GM12878 (cell line): Measurements from ENCODE around the gene MGLL. TPM values are rescaled to one million over a fixed set of nuclear protein-coding genes. Genes with fewer than 3 reads are reported as not detected.

ENCODE experiments used
- ATAC-seq: fragments of 200-7000 bp; cut with Tn5 transposase; 3 replicates; pipeline ENCODE4 v1.9.1; 2020; ENCODE audit warnings: mild to moderate bottlenecking, moderate library complexity
- BruUV-seq: library from RNA; stranded (reverse); fragments of 400-500 nt; replicated peaks from 2 replicates; lab custom pipeline; 2021; lab: Mats Ljungman, UMichigan
- CTCF ChIA-PET: fragments of 300-600 bp; sonication (Branson Sonifier 250); formaldehyde crosslinking; extraction: SDS; loops from one replicate; lab custom pipeline; 2021; ENCODE audit warnings: inconsistent platforms; lab: Yijun Ruan, JAX
- POLR2A ChIA-PET: fragments of 350-600 bp; formaldehyde crosslinking; extraction: SDS; loops from one replicate; lab custom pipeline; 2021; ENCODE audit warnings: inconsistent platforms; lab: Charles Lee
- RAD21 ChIA-PET: fragments of 300-600 bp; sonication (Branson Sonifier 250); formaldehyde crosslinking; loops from one replicate; lab custom pipeline; 2023; ENCODE audit warnings: antibody characterized with exemption; ENCODE audit not compliant: unreplicated experiment; lab: Charles Lee
- SMC1A ChIA-PET: fragments of 300-600 bp; sonication (Branson Sonifier 250); formaldehyde crosslinking; loops from one replicate; lab custom pipeline; 2023; ENCODE audit not compliant: unreplicated experiment, uncharacterized antibody; lab: Charles Lee
- DNase-seq: peaks from one replicate; pipeline ENCODE4 v3.0.0-alpha.2; 2011; ENCODE audit warnings: low read depth, low spot score
- FAIRE-seq: peaks from 3 replicates; lab custom pipeline; 2011; peaks lifted over from hg19 to GRCh38; lab: Jason Lieb, UNC
- H2AFZ ChIP-seq: 2 replicates; pipeline ENCODE4 v1.6.0; 2011; ENCODE audit warnings: low read depth, low read length, control low read depth; ENCODE audit not compliant: control insufficient read depth
- H3K27ac ChIP-seq: 2 replicates; pipeline ENCODE4 v1.5.1; 2011; ENCODE audit warnings: control low read depth; ENCODE audit not compliant: control insufficient read depth, insufficient read depth
- H3K27me3 ChIP-seq, 2 experiments: replicated peaks in 1 of 2; 2 replicates each; pipeline versions ENCODE4 v1.6.0 to v1.6.1; 2011; ENCODE audit warnings: low read length in 1 of 2; ENCODE audit not compliant: control insufficient read depth in 2 of 2, insufficient read depth in 2 of 2
- H3K36me3 ChIP-seq, 2 experiments: 2 replicates each; pipeline ENCODE4 v1.5.1; 2011; ENCODE audit warnings: low read length in 1 of 2; ENCODE audit not compliant: control insufficient read depth in 2 of 2, insufficient read depth in 2 of 2
- H3K4me1 ChIP-seq: 2 replicates; pipeline ENCODE4 v1.6.1; 2011; ENCODE audit warnings: mild to moderate bottlenecking, low read length, moderate library complexity, mixed read lengths; ENCODE audit not compliant: control insufficient read depth, insufficient read depth
- H3K4me2 ChIP-seq: 2 replicates; pipeline ENCODE4 v1.6.0; 2011; ENCODE audit warnings: control low read depth; ENCODE audit not compliant: control insufficient read depth, insufficient read depth
- H3K4me3 ChIP-seq: fragments of 200-600 bp; sonication (generic); 2 replicates; pipeline ENCODE4 v1.5.1; 2016
- H3K79me2 ChIP-seq: 2 replicates; pipeline ENCODE4 v1.6.0; 2011; ENCODE audit warnings: low read length; ENCODE audit not compliant: control insufficient read depth, insufficient read depth
- H3K9ac ChIP-seq: 2 replicates; pipeline ENCODE4 v1.8.0; 2011; ENCODE audit warnings: low read length, control low read depth, mixed read lengths; ENCODE audit not compliant: control insufficient read depth, insufficient read depth
- H3K9me3 ChIP-seq: replicated peaks from 3 replicates; pipeline ENCODE4 v1.5.1; 2011; ENCODE audit warnings: mild to moderate bottlenecking, low read length; ENCODE audit not compliant: control insufficient read depth, insufficient read depth
- H4K20me1 ChIP-seq: 2 replicates; pipeline ENCODE4 v1.6.0; 2011; ENCODE audit not compliant: control insufficient read depth, insufficient read depth
- BACH1 ChIP-seq: fragments of 450-650 bp; IDR thresholded peaks from 2 replicates; pipeline ENCODE4 v1.6.1; 2017; ENCODE audit warnings: mild to moderate bottlenecking, borderline replicate concordance
- BRCA1 ChIP-seq: IDR thresholded peaks from 2 replicates; pipeline ENCODE4 v1.6.1; 2011; ENCODE audit warnings: low read depth, low read length, improper control_type of control experiment
- CBFB ChIP-seq: IDR thresholded peaks from 2 replicates; pipeline ENCODE4 v1.6.1; 2016; ENCODE audit warnings: antibody characterized with exemption, low read depth
- EED ChIP-seq: sonication (generic); IDR thresholded peaks from 2 replicates; pipeline ENCODE4 v1.6.1; 2016; ENCODE audit warnings: antibody characterized with exemption, low read depth
- EGR1 ChIP-seq, 2 experiments: IDR thresholded peaks; 1 replicate in 1 of 2; 2 replicates in 1 of 2; pipeline ENCODE4 v1.6.1; 2011 to 2012; ENCODE audit warnings: low read depth in 2 of 2, low read length in 2 of 2, borderline replicate concordance in 1 of 2, mild to moderate bottlenecking in 1 of 2, moderate library complexity in 1 of 2
- MEF2A ChIP-seq: IDR thresholded peaks from 2 replicates; pipeline ENCODE4 v1.6.1; 2011; ENCODE audit warnings: low read depth, mild to moderate bottlenecking, low read length, moderate library complexity; ENCODE audit not compliant: insufficient read depth
- NR2C2 ChIP-seq: IDR thresholded peaks from 2 replicates; pipeline ENCODE4 v1.6.1; 2011; ENCODE audit warnings: borderline replicate concordance, low read depth; ENCODE audit not compliant: control insufficient read depth, insufficient read length
- POU2F2 ChIP-seq: IDR thresholded peaks from 3 replicates; pipeline ENCODE4 v1.6.1; 2011; ENCODE audit warnings: low read depth, mild to moderate bottlenecking, low read length, borderline replicate concordance
- RFX5 ChIP-seq: IDR thresholded peaks from 2 replicates; pipeline ENCODE4 v1.6.1; 2011; ENCODE audit warnings: low read depth, low read length, improper control_type of control experiment
- TAF1 ChIP-seq: IDR thresholded peaks from 2 replicates; pipeline ENCODE4 v1.6.1; 2011; ENCODE audit warnings: mild to moderate bottlenecking, low read depth, low read length, borderline replicate concordance
- TCF7 ChIP-seq: IDR thresholded peaks from 2 replicates; pipeline ENCODE4 v1.6.1; 2014; ENCODE audit warnings: antibody characterized with exemption, borderline replicate concordance
- USF2 ChIP-seq: IDR thresholded peaks from 2 replicates; pipeline ENCODE4 v1.6.1; 2011; ENCODE audit warnings: low read depth, low read length, improper control_type of control experiment, borderline replicate concordance
- ZZZ3 ChIP-seq: IDR thresholded peaks from 2 replicates; pipeline ENCODE4 v1.6.1; 2011; ENCODE audit warnings: low read depth; ENCODE audit not compliant: control insufficient read depth, insufficient read length
- WGBS: methylation state at CpG from one replicate; pipeline ENCODE4 v1.1.6; 2016; ENCODE audit warnings: low lambda C conversion rate; ENCODE audit not compliant: insufficient replicate concordance, insufficient coverage; ENCODE audit errors: missing lambda C conversion rate; 5-methylcytosine and 5-hydroxymethylcytosine counted together
- in situ Hi-C: fragments of 300-500 bp; cut with MboI; formaldehyde crosslinking; loops from 9 replicates; pipeline ENCODE4 v1.14.3; 2018; ENCODE audit warnings: mixed read lengths
- intact Hi-C: fragments of 100-400 bp; cut with micrococcal nuclease; formaldehyde crosslinking; loops from one replicate; pipeline ENCODE4 v1.14.2; 2022; ENCODE audit not compliant: unreplicated experiment
- polyA plus RNA-seq, 11 experiments: library from polyadenylated mRNA; depleted of rRNA in 4 of 11; unstranded in 6 of 11; stranded (reverse) in 5 of 11; fragments of >200 nt; fragmentation: Nextera tagmentation in 4 of 11; fragmentation: Illumina TruSeq in 1 of 11; extraction: Ambion mirVana in 4 of 11; extraction: Trizol in 1 of 11; gene quantifications; 1 replicate in 1 of 11; 2 replicates in 10 of 11; pipeline versions ENCODE4 v1.2.1 to v1.2.3, GENCODE V29; 2011 to 2016; ENCODE audit warnings: inconsistent platforms in 2 of 11, missing spikeins in 2 of 11, low read depth in 1 of 11
- total RNA-seq, 4 experiments: library from RNA; depleted of rRNA in 3 of 4; stranded (reverse); fragments of >200 nt in 3 of 4; fragmentation: Illumina TruSeq in 1 of 4; extraction: Trizol in 1 of 4; gene quantifications; 2 replicates each; pipeline versions ENCODE4 v1.2.1 to v1.2.3, GENCODE V29; 2013 to 2021
- TF ChIP-seq, protein P1 (sequence below): IDR thresholded peaks from 2 replicates; pipeline ENCODE4 v1.6.1; 2011; ENCODE audit warnings: mild to moderate bottlenecking, low read depth, low read length, moderate library complexity; ENCODE audit not compliant: insufficient replicate concordance
- TF ChIP-seq, protein P2 (sequence below): fragments of 450-650 bp; IDR thresholded peaks from 2 replicates; pipeline ENCODE4 v1.6.1; 2018; ENCODE audit warnings: borderline replicate concordance, mild to moderate bottlenecking; ENCODE audit not compliant: partially characterized antibody
- TF ChIP-seq, protein P3 (sequence below): fragments of 450-650 bp; IDR thresholded peaks from 2 replicates; pipeline ENCODE4 v1.6.1; 2018; ENCODE audit warnings: mild to moderate bottlenecking, low read depth, moderate library complexity; ENCODE audit not compliant: partially characterized antibody
- TF ChIP-seq, protein P4 (sequence below): IDR thresholded peaks from 2 replicates; pipeline ENCODE4 v1.6.1; 2012; ENCODE audit warnings: low read depth, low read length, improper control_type of control experiment

The MGLL gene
- total and polyA plus RNA-seq, 10 of the 15 experiments (the other 5 are each of a cell fraction or from before 2014, with no cell fraction given): 44.9 to 177 (median 72.9) TPM

GRCh38 chr3:127811717-127812116, 10.6 kb downstream of the MGLL start:
- in situ Hi-C loops: no loop called here
- no peaks in the 10 kb centered on the region for H4K20me1 ChIP-seq
- H3K36me3 ChIP-seq: peaks cover 28 to 41% of the 10 kb centered on the region in 2 experiments
- no peak overlapping the region for H3K9ac ChIP-seq
- 77% methylated on average over 3 of the region's 3 CpGs for WGBS
- intact Hi-C loops: no loop called here
- H3K4me1 ChIP-seq: peaks cover 22% of the 10 kb centered on the region
- no peak for ATAC-seq
- H3K4me3 ChIP-seq: no peak overlapping the region
- ChIA-PET RAD21 (interaction anchor here (1.5 to 1.8 kb wide), 4 partner anchors 21 to 50 kb away, joined by 3 to 6 read pairs (median 4); no protein-coding TSS in a partner anchor), POLR2A (interaction anchor here (1.3 to 2.8 kb wide), 3 partner anchors 9 to 61 kb away, joined by 3 to 13 read pairs (median 4); no protein-coding TSS in a partner anchor), CTCF (no interaction called here), SMC1A (interaction anchor here (0.6 to 1.5 kb wide), 6 partner anchors 9 to 115 kb away, joined by 3 to 4 read pairs (median 3); no protein-coding TSS in a partner anchor)
- H3K4me2 ChIP-seq: no peak overlapping the region
- TF ChIP-seq EED: no peak
- TF ChIP-seq, protein P1, sequence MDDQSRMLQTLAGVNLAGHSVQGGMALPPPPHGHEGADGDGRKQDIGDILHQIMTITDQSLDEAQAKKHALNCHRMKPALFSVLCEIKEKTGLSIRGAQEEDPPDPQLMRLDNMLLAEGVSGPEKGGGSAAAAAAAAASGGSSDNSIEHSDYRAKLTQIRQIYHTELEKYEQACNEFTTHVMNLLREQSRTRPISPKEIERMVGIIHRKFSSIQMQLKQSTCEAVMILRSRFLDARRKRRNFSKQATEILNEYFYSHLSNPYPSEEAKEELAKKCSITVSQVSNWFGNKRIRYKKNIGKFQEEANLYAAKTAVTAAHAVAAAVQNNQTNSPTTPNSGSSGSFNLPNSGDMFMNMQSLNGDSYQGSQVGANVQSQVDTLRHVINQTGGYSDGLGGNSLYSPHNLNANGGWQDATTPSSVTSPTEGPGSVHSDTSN: no peak
- TF ChIP-seq TCF7: no peak
- TF ChIP-seq, protein P2, sequence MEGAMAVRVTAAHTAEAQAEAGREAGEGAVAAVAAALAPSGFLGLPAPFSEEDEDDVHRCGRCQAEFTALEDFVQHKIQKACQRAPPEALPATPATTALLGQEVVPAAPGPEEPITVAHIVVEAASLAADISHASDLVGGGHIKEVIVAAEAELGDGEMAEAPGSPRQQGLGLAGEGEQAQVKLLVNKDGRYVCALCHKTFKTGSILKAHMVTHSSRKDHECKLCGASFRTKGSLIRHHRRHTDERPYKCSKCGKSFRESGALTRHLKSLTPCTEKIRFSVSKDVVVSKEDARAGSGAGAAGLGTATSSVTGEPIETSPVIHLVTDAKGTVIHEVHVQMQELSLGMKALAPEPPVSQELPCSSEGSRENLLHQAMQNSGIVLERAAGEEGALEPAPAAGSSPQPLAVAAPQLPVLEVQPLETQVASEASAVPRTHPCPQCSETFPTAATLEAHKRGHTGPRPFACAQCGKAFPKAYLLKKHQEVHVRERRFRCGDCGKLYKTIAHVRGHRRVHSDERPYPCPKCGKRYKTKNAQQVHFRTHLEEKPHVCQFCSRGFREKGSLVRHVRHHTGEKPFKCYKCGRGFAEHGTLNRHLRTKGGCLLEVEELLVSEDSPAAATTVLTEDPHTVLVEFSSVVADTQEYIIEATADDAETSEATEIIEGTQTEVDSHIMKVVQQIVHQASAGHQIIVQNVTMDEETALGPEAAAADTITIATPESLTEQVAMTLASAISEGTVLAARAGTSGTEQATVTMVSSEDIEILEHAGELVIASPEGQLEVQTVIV: no peak
- no peak for TF ChIP-seq RFX5
- no peak for TF ChIP-seq NR2C2
- no peak for TF ChIP-seq POU2F2
- no peak for TF ChIP-seq CBFB
- no peak for TF ChIP-seq ZZZ3
- no peak for TF ChIP-seq MEF2A
- TF ChIP-seq, protein P3, sequence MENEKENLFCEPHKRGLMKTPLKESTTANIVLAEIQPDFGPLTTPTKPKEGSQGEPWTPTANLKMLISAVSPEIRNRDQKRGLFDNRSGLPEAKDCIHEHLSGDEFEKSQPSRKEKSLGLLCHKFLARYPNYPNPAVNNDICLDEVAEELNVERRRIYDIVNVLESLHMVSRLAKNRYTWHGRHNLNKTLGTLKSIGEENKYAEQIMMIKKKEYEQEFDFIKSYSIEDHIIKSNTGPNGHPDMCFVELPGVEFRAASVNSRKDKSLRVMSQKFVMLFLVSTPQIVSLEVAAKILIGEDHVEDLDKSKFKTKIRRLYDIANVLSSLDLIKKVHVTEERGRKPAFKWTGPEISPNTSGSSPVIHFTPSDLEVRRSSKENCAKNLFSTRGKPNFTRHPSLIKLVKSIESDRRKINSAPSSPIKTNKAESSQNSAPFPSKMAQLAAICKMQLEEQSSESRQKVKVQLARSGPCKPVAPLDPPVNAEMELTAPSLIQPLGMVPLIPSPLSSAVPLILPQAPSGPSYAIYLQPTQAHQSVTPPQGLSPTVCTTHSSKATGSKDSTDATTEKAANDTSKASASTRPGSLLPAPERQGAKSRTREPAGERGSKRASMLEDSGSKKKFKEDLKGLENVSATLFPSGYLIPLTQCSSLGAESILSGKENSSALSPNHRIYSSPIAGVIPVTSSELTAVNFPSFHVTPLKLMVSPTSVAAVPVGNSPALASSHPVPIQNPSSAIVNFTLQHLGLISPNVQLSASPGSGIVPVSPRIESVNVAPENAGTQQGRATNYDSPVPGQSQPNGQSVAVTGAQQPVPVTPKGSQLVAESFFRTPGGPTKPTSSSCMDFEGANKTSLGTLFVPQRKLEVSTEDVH: no peak
- no peak for TF ChIP-seq BACH1
- no peak for TF ChIP-seq USF2
- TF ChIP-seq, protein P4, sequence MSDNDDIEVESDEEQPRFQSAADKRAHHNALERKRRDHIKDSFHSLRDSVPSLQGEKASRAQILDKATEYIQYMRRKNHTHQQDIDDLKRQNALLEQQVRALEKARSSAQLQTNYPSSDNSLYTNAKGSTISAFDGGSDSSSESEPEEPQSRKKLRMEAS: no peak
- no peak for TF ChIP-seq BRCA1
- no peak for TF ChIP-seq EGR1 (IDR thresholded peaks at IDR 0.05; ENCODE audit: borderline replicate concordance in 1 of 2, low read depth in 2 of 2, low read length in 2 of 2)
- TF ChIP-seq TAF1: no peak
- H3K9me3 ChIP-seq: peaks cover 5% of the 10 kb centered on the region; the same call in 1 of the 3 replicates
- no peak for FAIRE-seq
- no peak for DNase-seq
- H3K79me2 ChIP-seq: no peaks in the 10 kb centered on the region; the same call in 1 of the 2 replicates
- no peaks in the 10 kb centered on the region for H3K27me3 ChIP-seq
- H3K27ac ChIP-seq: no peak overlapping the region
- H2AFZ ChIP-seq: no peak overlapping the region
- BruUV-seq: no TSS peak
